Limb (tissue), 2 donors: ENCODE data around the gene PLN.

Experiments
- DNase-seq, 2 donors: peaks; one replicate each; pipeline ENCODE4 v3.0.0-alpha.2; 2016; ENCODE audit errors: extremely low spot score in 2 of 2

The PLN gene

GRCh38 chr6:118536478-118536877, 11.6 kb upstream of the PLN start:
- no peak for DNase-seq

- peak in 1 of 2 donors; percentile 19 for DNase-seq
Measured at GRCh38 chr6:118537574-118537973, 10.5 kb upstream of the PLN start.

- no peak for DNase-seq
Measured at GRCh38 chr6:118542184-118542952, 5.7 kb upstream of the PLN start.

- no peak for DNase-seq
Measured at GRCh38 chr6:118544105-118544504, 4.0 kb upstream of the PLN start.

GRCh38 chr6:118546164-118546879, 1.8 kb upstream of the PLN start:
- DNase-seq, result no peak

GRCh38 chr6:118546880-118547218, 1.2 kb upstream of the PLN start:
- no peak for DNase-seq

GRCh38 chr6:118548613-118549012, 517 bp downstream of the PLN start:
- no peak for DNase-seq

- peak in 1 of 2 donors; percentile 69 for DNase-seq
Measured at GRCh38 chr6:118551063-118552053, 3.3 kb downstream of the PLN start.

- no peak for DNase-seq
Measured at GRCh38 chr6:118553132-118553531, 5.0 kb downstream of the PLN start.

GRCh38 chr6:118554698-118555097, 6.6 kb downstream of the PLN start:
- no peak for DNase-seq

- no peak for DNase-seq
Measured at GRCh38 chr6:118558464-118559217, 10.5 kb downstream of the PLN start.

GRCh38 chr6:118559659-118560058, 11.6 kb downstream of the PLN start:
- DNase-seq, result no peak

GRCh38 chr6:118562248-118562647, 14.2 kb downstream of the PLN start:
- no peak for DNase-seq

GRCh38 chr6:118562959-118563358, 14.9 kb downstream of the PLN start:
- no peak for DNase-seq

GRCh38 chr6:118565311-118565960, 17.3 kb downstream of the PLN start:
- peak in 1 of 2 donors; percentile 36 for DNase-seq

GRCh38 chr6:118567974-118568373, 19.9 kb downstream of the PLN start:
- no peak for DNase-seq

- no peak for DNase-seq
Measured at GRCh38 chr6:118569498-118569897, 21.4 kb downstream of the PLN start.

- DNase-seq, result no peak
Measured at GRCh38 chr6:118571121-118571520, 23.0 kb downstream of the PLN start.

- no peak for DNase-seq
Measured at GRCh38 chr6:118574051-118574865, 26.2 kb downstream of the PLN start.

GRCh38 chr6:118577972-118578371, 29.9 kb downstream of the PLN start:
- no peak for DNase-seq
